ENCODE measurements around the gene ZBTB22.
"Not testable (repeated sequence)": the region's sequence is repeated elsewhere in the genome, so short reads cannot be mapped to it uniquely, and the experiment has no call there.

- not testable (repeated sequence) for TF ChIP-seq CTCF (IDR thresholded peaks at IDR 0.05; ENCODE audit: poor library complexity, severe bottlenecking); EZH2 (IDR thresholded peaks at IDR 0.05; ENCODE audit: borderline replicate concordance, insufficient read depth, low read length, poor library complexity, severe bottlenecking); RAD21 (conservative IDR thresholded peaks at IDR 0.05); REST (IDR thresholded peaks at IDR 0.05; ENCODE audit: borderline replicate concordance)
Observed at GRCh38 chr6:33355860-33356259, 38.3 kb upstream of the ZBTB22 start.
